GM21619 (cell line): Measurements from ENCODE around the gene DENND4A.

ENCODE experiments used
- ATAC-seq: cut with Tn5 transposase; IDR thresholded peaks from one replicate; pipeline ENCODE4 v1.9.1; 2021; ENCODE audit not compliant: unreplicated experiment

The DENND4A gene

GRCh38 chr15:65680544-65680943, 111.5 kb downstream of the DENND4A start:
- no peak for ATAC-seq

DNA sequence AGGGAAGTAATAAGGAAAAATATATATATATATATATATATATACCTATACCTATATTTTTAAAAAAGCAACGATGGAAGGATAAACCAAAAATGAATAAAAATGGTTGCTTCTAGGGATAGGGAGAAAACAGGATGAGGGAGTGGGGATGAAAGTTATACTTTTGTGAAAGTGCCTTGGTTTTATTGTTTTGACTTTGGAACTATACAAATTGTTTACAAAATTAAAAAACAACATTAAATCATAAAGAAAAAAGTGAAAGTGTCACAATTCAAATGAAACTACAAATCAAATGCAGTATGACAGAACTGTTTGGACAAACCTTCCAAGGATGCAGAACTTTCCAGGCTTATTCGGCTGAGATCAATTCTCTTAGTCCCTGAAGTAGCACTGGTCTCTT, 116.0 kb downstream of the DENND4A start:
- no peak for ATAC-seq

- no peak for ATAC-seq
Observed at GRCh38 chr15:65675551-65675950, 116.5 kb downstream of the DENND4A start.

DNA sequence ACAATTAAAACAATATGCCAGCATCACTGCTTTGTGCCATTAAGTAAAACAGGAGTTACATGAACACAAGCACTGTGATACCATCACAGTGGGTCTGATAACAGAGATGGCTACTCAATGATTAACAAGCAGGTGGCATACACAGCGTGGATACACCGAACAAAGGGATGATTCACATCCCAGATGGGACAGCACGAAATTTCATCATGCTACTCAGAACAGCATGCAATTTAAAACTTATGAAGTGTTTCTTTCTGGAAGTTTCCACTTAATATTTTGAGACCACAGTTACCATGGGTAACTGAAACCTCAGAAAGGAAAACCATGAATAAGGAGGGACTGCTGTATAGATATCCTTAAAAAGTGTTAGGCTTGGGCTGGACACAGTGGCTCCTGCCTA, 125.8 kb downstream of the DENND4A start:
- ATAC-seq, result no peak

- no peak for ATAC-seq
Observed at GRCh38 chr15:65663521-65663920, 128.6 kb downstream of the DENND4A start.

DNA sequence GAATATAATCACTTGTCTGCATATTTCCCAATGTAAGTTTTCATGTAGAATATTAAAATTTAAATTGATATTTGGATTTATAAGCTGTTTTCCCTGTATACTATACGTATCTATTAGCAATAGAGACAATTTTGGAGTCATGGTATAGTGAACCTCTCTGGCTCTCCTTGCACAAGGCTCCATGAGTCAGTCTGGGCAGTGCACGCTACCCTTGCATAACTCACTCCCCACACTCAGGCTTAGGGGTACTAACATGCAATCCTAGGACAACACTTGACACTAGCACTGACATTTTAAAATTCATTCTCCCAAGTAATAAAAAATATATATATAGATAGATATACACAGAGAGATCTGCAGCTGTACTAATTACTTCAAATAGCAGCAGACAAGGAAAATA, 131.2 kb downstream of the DENND4A start:
- ATAC-seq, result no peak

DNA sequence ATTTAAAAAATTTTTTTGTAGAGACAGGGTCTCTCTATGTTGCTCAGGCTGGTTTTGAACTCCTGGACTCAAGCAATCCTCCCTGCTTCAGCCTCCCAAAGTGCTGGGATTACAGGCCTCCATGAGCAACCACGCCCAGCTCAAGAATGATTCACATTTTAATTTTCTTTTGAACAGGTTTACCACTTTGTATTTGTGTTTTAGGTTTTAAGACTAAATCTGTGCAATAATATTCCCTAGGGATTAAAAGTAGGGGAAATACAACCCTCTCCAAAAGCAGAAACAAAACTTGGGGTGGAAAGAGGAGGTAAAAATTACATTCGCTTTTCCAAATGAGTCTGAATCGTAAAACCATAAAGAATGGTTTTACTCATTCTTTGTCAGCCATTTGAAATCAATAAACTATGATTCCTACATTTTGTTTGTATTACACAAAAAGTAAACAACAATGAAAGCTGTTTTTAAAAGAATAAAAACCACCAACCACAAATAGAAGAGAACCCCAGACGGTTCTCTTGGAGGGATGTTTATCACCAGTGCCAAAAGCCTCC, 132.5 kb downstream of the DENND4A start:
- no peak for ATAC-seq

DNA sequence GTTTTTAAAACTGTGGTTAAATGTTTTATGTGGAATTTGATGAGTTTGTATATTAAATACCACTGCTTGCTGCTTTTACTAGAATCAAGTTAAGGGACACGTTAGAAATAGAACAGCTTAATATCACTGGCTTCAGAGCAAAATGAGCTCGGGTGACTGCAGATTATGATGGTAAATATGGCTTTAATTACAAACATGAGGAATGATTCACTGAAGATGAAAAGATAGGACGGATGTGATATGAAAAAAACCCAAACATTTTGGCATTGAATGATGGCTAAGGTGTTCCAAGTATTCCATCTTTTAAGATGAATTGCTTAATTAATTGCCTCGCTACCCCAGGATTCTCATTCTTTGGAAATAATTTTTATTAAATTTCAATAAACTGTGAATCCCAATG, 136.6 kb downstream of the DENND4A start:
- no peak for ATAC-seq

DNA sequence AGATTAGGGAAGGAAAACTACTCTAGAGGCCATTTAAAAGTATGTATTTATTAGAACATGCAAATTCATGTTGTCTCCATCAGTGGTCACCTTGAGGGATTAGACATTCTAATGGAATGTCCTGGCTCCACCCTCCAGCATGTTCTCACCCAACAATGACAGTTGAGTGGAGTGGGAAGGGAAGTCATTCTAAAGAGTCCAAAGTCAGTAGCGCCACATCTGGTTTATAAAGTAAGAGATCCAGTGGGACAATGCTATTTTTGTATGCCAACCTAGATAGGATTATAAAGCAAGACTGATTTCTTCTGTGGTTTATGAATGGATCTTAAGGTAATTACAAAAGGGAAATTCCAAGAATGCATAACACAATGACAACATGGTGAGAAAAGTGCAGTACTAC, 137.1 kb downstream of the DENND4A start:
- no peak for ATAC-seq

DNA sequence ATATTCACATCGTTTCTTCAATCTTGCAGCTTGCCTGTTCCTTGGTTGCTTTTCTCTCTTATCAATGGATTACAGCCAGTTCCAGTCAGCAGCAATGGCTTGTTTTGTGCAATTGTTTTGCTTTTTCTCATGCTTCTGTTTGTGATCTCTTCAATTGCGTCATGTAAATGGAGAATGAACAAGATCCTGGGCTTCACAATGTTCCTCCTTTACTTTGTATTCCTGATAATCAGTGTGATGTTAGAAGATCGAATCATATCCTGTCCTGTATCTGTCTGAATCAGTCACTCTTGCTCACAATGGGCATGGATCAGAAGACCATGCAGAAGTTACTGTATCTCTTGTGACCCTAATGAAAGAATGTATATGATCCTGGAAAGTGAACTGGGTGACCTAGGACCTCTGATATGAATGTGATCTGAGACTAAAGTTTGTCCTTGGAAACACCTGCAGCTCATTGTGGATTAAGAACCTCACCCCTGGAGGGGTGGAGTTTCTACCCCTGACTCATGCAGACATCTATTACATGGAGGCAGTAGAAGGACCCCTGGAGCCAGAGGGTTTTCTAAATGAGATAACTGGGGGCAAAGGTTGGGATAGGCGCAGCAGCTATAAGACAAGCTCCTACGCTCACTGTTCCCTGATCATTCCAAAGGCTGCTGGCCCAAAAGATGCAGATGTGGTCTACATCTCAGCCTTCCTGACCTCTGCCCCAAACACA, 138.1 kb downstream of the DENND4A start:
- no peak for ATAC-seq

- no peak for ATAC-seq
Observed at GRCh38 chr15:65653341-65653740, 138.8 kb downstream of the DENND4A start.

GRCh38 chr15:65651831-65652749, 140.0 kb downstream of the DENND4A start:
- ATAC-seq, result no peak

GRCh38 chr15:65651042-65651322, 141.1 kb downstream of the DENND4A start:
- no peak for ATAC-seq

DNA sequence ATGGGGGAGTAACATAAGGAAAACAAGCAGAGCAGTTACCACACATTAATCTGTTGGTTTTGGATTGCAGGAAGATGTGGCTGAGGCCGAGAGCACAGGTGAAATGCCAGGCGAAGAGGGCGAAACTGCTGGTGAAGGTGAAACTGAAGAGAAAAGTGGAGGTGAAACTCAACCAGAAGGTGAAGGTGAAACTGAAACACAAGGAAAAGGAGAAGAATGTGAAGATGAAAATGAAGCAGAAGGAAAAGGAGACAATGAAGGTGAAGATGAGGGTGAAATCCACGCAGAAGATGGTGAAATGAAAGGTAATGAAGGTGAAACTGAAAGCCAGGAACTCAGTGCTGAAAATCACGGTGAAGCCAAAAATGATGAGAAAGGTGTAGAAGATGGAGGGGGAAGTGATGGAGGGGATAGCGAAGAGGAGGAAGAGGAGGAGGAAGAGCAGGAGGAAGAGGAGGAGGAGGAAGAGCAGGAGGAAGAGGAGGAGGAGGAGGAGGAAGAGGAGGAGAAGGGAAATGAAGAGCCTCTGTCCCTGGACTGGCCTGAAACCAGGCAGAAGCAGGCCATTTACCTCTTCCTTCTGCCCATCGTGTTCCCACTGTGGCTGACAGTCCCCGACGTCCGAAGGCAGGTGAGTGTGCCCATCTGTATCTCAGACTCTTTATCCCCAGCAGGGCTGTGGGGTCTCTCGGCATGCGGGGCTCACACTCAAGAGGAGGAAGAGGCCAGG, 141.6 kb downstream of the DENND4A start:
- ATAC-seq, result no peak

DNA sequence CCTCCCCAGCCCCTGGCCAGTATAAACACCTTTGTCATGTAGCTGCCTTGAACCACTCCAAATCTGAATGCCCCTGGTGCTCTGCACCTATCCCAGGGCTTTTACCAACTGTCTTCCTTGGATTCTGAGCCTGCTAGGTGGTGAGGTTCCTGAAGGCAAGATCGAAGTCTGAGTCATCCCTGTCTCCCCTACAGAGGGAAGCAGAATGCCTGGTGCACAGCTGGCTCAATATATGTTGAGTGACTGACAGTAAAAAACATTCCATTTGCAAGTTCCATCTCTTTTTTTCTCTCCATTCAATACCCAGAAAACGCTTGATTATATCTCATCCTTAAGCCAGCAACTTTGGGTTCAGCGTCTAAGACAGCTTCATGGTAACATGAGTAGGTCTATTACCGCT, 145.6 kb downstream of the DENND4A start:
- no peak for ATAC-seq

DNA sequence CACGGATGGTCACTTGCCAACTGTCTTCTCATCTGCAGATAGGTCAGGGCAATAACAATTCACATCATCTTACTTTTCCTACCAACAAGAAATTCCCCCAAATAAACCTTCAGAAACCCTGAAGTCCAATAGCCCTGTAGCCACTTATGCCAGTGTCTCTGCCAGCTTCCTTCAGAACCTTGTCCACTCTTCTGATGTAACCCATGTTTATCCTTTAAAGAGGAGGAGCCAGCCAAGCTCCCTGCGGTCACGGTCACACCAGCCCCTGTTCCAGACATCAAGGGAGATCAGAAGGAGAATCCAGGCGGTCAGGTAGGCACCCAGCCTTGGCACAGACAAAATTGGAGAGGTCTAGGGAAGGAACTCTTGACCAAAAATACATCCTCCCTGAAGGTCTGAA, 146.7 kb downstream of the DENND4A start:
- ATAC-seq, result no peak

DNA sequence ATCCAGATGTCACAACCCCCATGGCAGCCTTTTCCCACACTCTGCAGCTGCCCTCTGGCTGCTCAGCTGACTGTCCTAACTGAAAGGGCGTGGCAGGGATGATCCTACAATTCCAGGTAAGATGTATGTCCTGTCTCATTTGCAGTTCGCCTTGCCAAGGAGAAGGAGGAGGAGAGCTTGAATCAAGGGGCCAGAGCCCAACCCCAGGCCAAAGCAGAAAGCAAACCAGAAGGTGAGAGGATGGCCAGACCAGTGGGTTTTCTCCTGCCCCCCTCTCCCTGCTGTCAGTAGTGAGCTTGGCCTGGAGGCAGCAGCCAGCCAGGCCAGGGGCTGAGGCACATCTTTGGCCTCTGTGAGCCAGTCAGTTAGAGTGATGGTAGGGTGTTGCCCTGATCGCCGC, 147.8 kb downstream of the DENND4A start:
- no peak for ATAC-seq

DNA sequence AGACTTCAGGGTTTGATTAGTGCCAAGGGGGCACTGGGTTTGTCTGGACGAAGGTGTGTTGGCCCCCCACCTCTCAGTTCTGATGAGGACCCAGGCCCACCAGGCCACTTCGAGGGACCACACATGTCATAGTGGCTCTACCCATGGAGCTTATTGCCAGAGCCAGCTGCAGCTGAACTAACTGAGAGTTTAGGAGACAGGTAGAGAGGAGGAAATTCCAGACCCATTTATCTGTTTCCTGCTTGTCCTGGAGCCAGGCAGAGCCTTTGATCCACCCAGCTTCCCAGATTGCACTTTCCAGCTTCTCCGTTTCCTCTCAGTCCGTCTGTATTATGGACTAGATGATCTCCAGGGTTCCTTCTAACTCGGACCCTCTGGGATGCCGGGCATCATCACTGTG, 149.5 kb downstream of the DENND4A start:
- no peak for ATAC-seq

GRCh38 chr15:65641768-65642475, 150.2 kb downstream of the DENND4A start:
- ATAC-seq, result no peak

DNA sequence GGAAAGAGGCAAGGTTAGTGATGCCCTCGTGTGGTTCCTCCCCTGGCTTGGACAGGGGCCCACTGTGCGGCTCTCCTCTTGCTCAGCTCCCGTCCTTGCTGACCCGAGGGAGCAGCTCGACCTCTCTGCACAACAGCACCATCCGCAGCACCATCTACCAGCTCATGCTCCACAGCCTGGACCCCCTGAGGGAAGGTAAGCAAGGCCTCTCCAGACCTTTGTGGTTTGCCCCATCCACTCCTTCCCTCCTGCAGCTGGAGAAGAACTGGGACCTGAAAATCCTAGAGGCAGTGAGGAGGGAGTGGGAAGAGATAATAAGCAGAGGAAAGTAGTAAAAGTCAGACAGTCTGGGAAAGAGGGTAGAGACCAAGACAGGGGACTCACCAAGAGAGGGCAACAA, 152.6 kb downstream of the DENND4A start:
- ATAC-seq, result no peak

GRCh38 chr15:65638681-65639089, 153.4 kb downstream of the DENND4A start:
- ATAC-seq, result no peak
